ENCODE data around the gene NAV2. TPM values are rescaled to one million over a fixed set of nuclear protein-coding genes. Genes with fewer than 3 reads are reported as not detected.
A peak's percentile ranks its signal among the peaks of the same experiment; 100 is the strongest.

The NAV2 gene
- total RNA-seq, 1 donor from 2014 or later, result 6.8 TPM

DNA sequence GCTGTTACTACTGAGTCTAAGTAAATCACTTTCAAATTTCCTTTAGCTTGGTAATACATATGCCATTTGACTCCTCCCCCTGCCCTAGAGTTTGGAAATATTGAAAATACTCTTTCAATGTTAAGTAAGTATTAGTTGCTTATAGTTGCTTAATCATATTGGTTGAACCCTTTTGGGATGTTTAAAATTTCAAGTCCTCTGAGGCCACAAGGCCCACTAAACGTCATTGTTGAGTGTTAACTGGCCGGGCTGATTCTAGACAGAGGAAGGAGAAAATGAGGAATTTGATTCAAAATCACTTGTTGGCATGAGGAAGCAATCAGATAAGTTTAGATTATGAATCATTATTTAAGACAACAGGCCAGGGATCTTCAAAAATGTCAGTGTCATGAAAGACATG is 8.5 kb downstream of the NAV2 start:
- no peak for DNase-seq

DNA sequence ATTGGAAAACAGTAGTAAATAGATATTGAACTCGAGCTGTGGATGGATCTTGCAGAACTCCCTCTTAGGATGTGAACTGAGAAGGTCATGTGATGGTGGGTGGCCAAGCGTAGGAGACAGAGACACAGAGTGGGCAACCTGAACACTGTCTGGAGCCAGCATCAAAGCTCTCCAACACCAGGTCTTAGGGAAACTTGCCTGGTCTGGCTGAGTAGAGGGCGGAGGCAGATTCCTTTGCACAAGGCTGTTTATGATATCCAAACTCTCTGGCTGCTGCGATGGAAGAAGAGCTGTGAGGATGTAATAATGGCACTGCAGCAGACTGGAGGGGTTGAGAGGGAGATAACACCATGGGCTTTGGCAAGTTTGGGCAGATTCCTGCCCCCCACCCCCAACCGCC is 10.1 kb downstream of the NAV2 start:
- no peak for DNase-seq

DNA sequence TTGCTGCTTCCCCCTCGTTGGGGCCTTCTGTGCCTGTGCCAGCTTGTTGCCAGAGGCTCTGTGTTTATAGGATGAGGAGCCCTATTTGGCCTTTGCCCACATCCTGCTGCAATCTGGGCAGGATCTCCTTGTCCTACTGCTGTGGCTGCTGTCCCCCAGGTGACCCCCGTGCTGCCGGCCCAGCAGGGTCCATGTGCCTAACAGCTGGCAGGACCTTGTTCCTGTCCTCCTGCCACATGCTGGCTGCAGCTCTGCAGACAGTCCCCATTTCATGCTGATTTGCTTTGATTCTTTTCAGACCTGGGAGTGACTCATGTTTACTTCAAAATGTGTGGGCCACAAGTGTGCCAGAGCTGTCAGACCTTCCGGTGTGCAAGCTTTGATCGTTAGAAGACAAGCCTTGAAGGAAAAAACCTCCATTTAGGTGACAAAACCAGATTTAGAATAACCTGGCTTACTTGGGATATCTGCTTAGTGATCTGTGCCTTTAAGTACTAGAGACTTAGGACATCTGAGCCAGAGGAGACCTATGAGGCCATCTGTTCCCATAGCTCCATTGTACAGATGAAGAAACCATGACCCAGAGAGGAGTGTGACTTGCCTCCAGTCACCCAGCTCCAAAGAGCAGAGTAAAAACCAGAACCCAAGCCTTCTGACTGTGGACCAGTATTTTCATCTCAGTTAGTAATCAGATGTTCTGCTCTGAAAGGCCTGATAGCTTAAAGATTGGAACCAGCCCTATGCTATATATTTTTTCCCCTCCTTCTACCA is 11.1 kb downstream of the NAV2 start:
- DNase-seq, result peak; percentile 66

DNA sequence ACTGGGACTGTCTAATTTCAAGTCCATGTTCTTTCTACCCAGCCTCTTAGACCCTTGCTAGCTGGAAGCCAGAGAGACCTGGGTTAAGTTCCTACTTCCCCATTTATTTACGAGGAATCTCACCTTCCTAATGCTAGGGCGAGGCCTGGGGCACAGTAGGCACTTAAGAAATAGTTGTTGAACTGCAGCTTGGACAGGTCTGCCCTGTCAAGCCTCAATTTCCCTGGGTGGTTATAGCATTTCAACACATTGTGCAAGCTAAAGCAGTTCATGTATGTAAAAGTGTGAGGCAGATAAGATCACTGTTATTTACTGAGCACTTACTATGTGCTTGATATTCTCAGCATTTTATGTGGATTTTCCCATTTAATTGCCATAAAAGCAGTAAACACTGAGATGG is 12.1 kb downstream of the NAV2 start:
- DNase-seq, result no peak

DNA sequence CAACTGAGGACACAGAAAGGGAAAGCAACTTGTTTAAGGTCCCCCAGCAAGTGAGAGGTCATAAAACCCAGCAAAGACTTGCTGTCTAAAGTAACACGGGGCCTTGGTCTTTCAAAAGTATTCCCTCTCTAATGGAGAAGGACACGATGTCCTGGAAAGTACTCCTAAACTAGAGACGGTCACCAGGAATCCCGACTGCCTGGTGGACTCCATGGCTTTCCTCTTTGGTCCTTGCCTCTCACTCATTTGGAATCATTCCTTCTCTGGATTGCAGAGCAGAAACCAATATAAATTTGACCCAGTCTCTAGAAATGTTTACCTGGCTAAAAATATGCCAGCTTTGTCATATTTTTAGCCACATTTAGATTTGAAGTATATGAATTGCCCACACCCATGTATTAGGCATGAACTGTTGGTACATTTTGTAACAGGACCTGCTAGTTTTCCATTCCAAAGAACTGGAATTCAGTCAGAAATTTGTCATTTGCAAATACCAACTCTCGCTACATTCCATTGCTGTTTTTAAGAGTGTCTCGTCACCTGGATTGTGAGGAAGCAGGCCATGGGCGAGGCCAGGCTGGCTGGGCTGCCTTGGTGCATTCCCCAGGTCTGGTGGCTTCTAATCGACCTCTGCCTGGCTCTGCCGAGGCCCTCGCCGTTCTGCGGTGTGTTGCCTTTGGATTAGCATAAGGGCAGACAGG is 12.9 kb downstream of the NAV2 start:
- DNase-seq, result no peak

DNA sequence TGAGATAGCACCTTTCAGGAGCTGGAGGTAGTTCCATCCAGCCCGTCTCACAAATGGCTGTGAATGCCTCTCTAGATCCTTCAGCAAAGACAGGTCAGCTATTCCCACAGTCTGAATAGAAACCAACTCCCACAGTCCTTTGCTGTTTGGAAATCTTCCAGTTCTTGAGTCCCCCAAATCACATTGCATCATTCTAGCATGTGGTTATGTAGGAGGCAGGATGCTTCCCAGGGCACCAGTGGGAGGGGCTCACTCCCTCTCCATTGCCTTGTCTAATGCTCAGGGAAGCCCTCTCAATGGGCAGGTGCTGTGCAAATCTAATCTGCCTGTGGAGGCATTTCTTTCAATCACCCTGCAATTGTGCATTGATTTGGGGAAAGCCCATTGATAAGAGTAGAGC is 14.6 kb downstream of the NAV2 start:
- peak; percentile 34 for DNase-seq

DNA sequence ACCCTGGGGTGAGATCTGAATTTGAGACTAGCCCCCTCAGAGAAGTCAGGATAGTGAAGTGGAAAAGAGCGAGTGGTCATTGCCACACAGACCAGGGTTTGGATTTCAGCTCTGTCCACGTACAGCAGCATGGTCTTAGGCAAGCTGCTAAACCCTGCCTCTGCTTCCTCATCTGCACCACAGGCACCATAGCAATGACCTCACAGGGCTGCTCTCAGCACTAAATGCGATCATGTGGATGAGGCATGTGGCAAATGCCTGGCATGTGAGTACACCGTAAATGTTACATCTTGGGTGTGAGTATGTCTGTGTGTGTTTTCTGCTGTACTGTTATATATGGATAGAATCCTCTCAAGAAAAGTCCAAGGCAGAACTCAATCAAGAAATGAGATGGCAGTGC is 15.8 kb downstream of the NAV2 start:
- no peak for DNase-seq

DNA sequence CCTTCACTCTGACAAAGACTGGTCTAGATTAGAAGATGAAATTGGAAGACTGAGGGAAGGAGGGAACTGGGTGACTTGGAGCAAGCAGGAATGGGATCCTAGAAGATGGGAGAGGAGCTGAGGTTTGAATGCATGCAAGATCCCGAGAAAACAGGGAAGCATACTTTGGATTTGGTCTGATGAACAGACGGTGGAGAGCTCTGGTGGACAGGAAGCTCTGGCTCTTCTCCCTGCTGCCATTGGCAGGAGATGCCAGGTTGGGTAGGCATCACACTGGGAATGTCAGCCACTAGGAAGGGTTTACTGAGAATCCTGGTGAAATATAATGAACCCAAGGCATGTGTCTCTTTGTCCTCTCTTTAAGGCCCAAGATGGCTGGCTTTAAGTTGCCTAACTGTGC is 16.5 kb downstream of the NAV2 start:
- no peak for DNase-seq

DNA sequence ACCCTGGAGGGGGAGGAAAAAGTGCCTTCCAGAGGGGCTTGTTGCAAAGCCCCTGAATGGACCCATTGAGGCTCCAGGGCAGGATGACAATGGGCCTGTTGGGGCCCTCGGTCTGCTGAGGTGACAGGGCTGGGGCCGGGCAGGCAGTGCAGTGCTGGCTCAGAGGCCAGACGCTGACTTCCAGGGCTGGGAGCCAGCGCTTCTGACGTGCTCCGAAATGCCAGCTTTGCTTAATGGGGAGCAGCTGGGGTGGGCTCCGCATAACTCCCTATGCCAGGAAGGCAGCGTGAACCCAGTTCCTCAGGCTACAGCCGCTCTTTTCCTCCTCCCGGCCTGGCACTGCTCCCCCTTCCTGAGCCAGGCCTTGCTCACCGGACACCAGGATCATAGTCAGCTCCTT is 17.7 kb downstream of the NAV2 start:
- no peak for DNase-seq

DNA sequence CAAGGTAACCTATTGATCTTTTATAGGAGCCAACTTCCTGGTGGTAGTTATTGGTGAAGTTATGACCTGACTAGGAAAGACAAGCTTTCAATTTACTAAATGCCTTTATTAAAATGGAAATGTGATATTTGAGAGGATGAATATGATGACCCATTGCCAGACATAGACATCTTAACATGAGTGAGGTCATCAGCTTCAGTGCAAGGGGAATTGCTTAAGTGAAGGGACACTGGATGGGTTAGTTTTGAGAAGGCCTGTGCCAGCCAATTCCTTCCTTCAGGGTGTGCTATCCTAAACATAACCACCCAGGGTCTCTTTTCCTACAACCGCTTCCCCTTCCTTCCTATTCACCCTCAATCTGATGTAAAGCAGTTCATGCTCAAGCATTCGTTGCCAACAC is 21.5 kb downstream of the NAV2 start:
- DNase-seq, result no peak

DNA sequence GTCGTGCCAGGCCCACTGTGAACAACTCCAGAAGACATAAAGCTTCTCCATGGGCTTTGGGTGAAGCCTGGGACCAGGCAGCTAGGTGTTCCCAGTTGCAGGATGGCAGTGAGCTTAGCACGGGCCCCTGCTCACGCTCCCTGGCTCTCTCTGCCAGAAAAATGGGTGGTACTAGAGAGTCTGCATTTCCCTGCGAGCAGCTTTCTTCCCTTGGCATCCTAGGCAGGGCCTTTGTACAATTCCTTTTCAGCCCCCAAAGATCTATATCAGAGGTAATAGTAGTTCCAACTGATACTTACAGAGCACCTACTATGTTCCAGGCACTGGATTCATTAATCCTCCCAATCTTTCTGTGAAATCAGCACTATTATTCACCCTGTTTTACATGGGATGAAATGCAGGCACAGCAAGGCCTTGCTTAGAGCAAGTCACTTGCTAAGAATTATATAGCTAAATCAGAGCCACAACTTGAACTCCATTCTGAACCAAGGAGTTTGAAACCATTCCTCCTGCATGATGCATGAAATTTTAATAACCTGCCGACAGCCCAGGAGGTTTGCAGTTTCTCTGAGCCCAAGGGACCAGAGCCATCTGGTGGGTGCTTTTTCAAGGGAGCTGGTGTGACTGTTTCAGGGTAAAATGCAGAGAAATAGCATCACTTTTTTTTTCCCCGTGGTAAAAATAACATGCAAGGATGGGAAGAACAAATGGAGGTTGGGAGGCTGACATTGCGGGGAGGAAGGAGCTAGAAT is 22.7 kb downstream of the NAV2 start:
- DNase-seq, result no peak

DNA sequence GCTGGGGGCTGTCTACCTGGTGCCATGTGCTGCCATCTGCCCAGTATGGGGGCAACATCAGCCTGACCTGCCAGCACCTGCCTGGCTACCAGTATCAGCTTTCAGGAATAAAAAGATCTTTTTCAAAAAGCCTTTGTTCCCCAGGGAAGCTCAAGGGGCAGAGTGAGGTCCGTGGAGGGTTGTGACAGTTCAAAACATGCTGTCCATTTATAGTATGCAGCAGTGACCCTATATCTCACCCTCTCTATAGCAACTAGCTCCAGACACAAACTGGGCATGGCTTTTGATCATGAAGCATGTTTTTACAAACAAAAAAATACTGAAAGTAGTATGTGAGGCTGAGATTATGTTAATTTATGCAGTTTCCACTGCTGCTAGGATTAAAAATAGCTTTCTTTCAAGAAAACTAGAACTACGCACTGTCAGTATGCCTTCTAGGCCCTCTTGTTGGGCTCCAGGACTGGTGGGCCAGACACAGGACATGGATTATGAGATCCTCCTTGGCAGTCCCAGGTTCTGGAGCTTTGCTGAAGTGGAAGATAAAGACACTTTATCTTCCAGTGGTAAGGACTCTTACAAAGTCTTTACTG is 23.4 kb downstream of the NAV2 start:
- no peak for DNase-seq

DNA sequence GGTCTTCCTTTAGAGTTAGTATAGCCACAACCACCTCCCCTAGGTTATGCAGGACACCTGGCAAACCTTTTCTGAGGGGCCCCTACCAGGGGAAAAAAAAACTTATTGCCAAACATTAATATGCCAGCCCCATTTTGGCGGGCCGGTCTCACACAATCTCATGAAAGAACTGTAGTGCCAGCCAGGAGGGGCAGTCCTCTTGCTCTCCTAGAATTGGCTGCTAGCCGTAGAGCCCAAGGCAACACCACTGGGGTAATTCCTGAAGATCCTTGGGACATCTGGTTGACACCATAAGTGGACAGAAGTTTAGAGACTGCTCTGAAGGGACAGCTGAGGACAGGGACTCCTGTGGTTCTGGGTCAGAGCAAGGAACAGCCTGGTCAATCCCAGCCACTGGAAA is 24.2 kb downstream of the NAV2 start:
- DNase-seq, result no peak

DNA sequence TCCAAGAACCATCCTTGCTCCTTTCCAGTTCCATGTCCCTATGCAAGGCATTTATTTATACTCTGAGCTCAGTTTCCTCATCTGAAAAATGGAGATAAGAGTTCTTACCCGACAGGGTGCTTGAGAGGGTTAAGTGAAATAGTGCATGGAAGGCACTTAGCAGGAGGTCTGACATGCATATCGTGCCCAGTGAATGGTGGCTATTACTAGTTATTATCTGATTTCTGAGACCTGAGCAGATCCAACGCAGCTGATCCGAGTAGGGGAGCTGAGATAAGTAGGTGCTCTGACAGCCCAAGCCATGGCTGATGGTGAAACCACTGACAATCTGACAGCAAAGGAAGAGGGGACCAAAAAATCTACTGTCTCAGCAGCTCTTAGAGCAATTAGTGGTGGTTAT is 24.9 kb downstream of the NAV2 start:
- DNase-seq, result no peak

DNA sequence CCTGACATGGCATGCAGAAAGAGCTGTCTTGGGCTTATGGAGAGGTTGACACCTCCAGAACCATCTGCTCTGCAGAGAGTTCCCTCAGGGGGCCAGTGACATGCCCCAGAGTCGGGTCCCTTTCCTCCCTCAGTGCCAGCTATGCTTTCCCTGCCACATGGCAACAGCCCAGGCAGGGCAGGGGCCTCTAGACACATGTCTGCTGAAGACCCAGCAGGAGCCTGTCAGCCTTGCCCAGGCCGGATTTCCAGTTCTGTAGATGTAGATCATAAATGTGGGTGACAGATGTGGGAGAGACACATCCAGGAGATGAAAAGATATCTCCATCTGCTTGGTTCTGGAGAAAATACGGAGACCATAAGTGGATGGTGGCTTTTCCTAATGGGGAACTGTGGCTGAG is 25.5 kb downstream of the NAV2 start:
- no peak for DNase-seq

DNA sequence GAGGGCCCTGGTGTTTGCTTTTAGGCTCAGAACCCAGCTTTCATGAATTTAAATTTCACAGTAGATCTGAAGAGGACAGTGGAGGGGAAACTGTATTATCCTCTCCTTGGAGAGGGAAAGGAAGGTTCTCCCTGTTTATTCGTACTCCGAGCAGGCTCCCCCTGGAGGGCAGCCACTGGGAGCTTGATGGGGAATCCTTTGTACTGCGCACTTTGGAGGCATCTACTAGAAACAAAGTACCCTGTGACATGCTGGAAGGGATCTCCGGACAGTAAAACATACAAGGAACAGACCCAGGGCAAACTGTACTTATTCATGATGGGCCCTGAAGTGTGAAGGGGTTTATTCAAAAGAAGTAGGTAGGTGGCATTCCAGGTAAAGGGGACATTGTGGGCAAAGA is 27.2 kb downstream of the NAV2 start:
- peak; percentile 60 for DNase-seq

DNA sequence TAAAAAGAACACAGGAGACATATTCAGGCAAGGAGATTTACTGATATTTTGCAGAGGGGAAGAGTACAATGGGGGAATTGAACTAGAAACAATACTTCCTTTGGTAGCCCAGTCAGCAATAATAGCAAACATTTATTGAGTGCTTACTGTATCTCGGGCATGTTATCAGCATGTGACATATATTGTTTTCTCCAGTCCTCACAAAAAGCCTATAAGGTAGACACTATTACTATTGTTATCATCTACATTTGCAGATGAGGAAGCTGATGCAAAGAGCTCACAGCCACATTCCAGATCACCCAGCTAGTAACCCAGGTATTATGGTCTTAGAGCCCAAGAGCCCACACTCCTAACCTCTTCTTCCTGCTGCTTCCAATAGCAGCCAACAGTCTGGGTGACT is 27.9 kb downstream of the NAV2 start:
- peak; percentile 24 for DNase-seq

DNA sequence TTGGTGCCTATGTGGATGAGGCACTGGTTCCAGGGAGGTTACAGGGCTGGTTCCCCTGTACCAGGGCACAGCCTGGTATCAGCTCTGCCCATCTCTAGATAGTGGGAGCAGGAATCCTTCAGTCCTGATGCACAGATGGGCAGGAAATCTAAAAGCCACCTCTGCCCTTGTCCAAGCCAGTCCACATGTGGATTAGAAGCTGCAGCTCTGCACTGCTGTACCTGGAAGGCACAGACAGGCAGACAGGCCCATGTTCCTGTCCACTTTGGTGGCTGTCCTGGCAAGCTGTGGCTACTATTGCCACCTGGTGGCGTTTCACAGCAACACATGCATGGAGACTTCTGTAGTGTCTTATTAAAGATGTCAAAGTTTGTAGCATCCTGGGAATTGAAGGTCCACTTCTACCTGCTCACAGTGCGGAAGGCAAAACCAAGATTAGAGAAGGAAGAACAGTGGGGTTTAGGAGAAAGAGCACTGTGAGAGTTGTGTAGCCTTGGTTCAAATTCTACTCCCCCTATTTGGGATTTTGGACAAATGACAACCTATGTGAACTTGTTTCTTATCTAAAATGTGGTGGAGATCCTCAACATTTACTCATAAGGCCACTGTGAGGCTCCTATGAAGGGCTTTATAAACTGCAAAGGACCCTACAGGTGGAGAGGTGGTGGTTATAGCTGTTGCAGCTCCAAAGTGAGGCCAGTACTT is 30.1 kb downstream of the NAV2 start:
- peak; percentile 92 for DNase-seq

DNA sequence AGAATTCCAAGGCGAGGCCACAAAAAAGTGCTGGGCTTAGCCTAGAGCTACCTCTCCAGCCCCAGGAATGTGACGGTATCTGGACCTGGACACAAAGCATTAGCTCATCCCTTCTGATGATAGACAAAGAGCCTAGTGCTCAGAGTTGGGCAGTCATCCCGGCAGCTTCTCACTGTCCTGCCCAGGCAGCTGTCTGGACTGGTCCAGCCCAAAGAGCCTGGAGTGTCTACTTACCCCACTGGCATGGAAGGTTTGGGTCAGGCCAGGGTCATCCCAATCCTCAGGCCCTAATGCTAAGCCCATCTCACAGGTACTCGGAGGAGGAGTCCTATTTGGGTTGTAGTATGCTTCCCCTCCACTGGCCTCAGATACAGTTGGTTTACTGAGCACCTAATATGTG is 31.0 kb downstream of the NAV2 start:
- no peak for DNase-seq

DNA sequence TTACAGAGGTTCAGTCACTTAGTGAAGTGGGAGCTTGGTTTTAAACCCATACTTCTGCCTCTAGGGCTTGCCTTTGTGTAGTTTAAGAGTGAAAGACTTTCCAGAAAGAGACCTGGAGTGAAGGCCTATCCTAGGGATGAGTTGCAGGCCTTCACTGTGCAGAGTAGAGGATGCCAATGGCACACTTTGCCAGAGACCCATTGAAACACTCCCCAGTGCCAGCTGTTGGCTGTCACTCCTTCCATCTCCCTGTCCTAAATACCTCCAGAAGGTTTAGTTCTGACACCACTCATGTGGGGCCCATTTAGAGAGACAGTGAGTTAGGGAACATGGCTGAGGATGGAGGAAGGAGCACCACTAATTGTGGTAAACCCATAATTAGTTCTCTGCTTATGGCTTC is 31.5 kb downstream of the NAV2 start:
- no peak for DNase-seq

DNA sequence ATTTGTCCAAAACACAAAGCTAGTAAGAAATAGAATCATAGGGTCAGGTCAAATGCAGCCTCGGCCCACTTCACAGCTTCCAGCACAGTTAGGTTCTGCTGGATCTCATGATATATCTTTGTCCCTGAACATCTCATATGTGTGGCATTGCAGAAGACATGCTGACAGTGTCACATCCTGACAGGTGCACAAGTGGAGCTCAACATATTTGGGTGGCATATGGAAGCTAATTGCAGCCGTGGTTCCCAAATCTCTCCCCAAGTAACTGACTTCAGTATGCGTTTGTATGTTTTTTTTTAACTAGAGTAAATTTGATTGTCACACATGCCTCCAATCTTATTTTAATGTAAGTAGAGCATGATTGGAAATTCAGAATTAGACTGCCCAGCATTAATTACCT is 33.4 kb downstream of the NAV2 start:
- DNase-seq, result no peak

DNA sequence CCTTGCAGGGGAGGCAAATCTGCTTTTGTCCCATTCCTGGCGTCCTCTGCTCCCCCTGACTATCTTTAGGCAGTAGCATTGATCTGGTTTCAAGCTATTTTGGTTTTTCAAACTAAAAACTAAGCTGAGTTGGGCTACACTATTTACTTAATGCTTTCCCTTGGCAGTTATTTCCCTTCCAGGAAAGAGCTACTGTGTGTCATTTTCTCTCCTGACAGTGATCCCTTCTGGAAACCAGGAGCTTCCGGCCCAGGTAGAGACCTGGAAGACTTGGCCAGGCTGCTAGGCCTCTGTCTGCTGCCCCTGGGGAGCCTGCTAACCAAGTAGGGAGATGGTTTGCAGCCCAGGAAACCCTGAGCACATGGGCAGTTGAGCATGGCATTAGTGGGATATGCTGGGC is 35.0 kb downstream of the NAV2 start:
- DNase-seq, result no peak

DNA sequence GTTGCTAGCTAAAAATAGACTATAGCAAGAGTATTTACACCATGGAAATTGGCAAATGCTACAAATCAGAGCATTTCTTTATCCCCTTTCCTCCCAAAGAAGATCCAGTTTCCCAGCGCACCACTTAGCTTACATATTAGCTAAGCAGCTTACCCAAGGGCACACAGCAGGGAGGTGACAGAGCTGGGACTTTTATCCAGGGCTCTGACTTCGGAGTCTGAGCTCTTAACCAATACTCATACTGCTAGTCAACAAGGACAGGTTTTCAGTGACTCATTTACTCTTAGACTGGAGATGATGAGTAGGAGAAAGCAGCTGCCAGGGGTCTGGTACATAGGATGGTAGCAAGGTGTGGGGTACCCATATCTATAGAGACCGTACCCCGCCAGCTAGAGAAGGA is 38.4 kb downstream of the NAV2 start:
- DNase-seq, result no peak
